Measurements from ENCODE around the gene RHOBTB3. TPM values are rescaled to one million over a fixed set of nuclear protein-coding genes. Genes with fewer than 3 reads are reported as not detected.

The RHOBTB3 gene
- total RNA-seq, 2 donors from 2014 or later, result 0.95 to 2.1 TPM

DNA sequence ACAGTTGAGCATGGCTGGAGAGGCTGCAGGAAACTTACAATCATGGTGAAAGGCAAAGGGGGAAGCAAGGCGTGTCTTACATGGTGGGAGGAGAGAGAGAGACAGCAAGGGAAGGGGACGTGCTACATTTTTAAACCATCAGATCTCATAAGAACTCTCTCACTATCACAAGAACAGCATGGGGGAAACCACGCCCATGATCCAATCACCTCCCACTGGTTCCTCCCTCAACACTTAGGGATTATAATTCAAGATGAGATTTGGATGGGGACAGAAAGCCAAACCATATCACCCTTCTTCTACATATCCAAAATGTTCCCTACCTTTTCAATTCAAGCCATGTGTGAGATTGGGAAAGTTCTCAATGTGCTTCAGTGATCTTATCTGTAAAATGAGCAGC, 114.3 kb downstream of the RHOBTB3 start:
- Mint-ChIP-seq H3K27ac (no peak overlapping the region), H3K27me3 (no peaks in the 10 kb centered on the region), H3K9me3 (no peaks in the 10 kb centered on the region), H3K4me3 (no peak overlapping the region), H3K4me1 (peaks cover 11% of the 10 kb centered on the region), H3K36me3 (ENCODE audit: low read depth) (no peaks in the 10 kb centered on the region)
- ATAC-seq (replicated peaks), result no peak

Other genes starting within 250 kb of the RHOBTB3 start
- gene SKIC3, start 176.4 kb upstream of the RHOBTB3 start, total RNA-seq, result 10 to 100 TPM; 69.1 to 84.4 TPM
- 1 to 10 TPM; 7.4 to 7.8 TPM for gene ARSK, start 176.2 kb upstream of the RHOBTB3 start, total RNA-seq
- gene GPR150, start 111.2 kb upstream of the RHOBTB3 start, total RNA-seq, result under 1 TPM; 0.35 to 0.61 TPM
- gene RFESD, start 84.6 kb upstream of the RHOBTB3 start, total RNA-seq, result 1 to 10 TPM; 4.2 to 9.3 TPM
- gene SPATA9, start 48.3 kb upstream of the RHOBTB3 start, total RNA-seq, result not detected
- 10 to 100 TPM; 45.1 to 62.3 TPM for gene GLRX, start 91.4 kb downstream of the RHOBTB3 start, total RNA-seq
- gene ELL2, start 230.5 kb downstream of the RHOBTB3 start, total RNA-seq, result 100 to 1,000 TPM; 159 to 172 TPM

All from activated T-helper 17 cell treated with anti-CD3 and anti-CD28 coated beads, Interleukin-2, amount 50 U/mL, for 72 hours (primary cell).